Activated T-helper 1 cell treated with Interleukin-2 at 50 U/mL for 16 hours (primary cell): ENCODE results near the gene PSMC3IP.
"Not testable (repeated sequence)": the region's sequence is repeated elsewhere in the genome, so short reads cannot be mapped to it uniquely, and the experiment has no call there.

Experiments
- DNase-seq: peaks from one replicate; pipeline ENCODE4 v3.0.0-alpha.2; 2020; ENCODE audit warnings: low read depth

Gene PSMC3IP

GRCh38 chr17:42577532-42578281, at the start of gene PSMC3IP:
PSMC3IP (minus strand) TSS chr17:42577729; CDS start chr17:42577686, 43 bp downstream.
- peak; percentile 85 for DNase-seq

- no peak for DNase-seq
Measured at GRCh38 chr17:42623732-42624596, 46.4 kb upstream of the PSMC3IP start.

- DNase-seq, result no peak
Measured at GRCh38 chr17:42623271-42623670, 45.7 kb upstream of the PSMC3IP start.

GRCh38 chr17:42621987-42622386, 44.5 kb upstream of the PSMC3IP start:
- DNase-seq, result not testable (repeated sequence)

- no peak for DNase-seq
Measured at GRCh38 chr17:42618442-42619150, 41.1 kb upstream of the PSMC3IP start.

GRCh38 chr17:42617956-42618431, 40.5 kb upstream of the PSMC3IP start:
- DNase-seq, result no peak

GRCh38 chr17:42613699-42614295, 36.3 kb upstream of the PSMC3IP start:
- DNase-seq, result no peak

GRCh38 chr17:42612013-42612412, 34.5 kb upstream of the PSMC3IP start:
- no peak for DNase-seq

- not testable (repeated sequence) for DNase-seq
Measured at GRCh38 chr17:42609814-42610801, 32.6 kb upstream of the PSMC3IP start.

- peak; percentile 100 for DNase-seq
Measured at GRCh38 chr17:42609182-42609813, 31.8 kb upstream of the PSMC3IP start, which contains the start of the genes RETREG3 and TUBG1. RETREG3 (minus strand) TSS chr17:42609374; CDS start chr17:42609324, 50 bp downstream. TUBG1 (plus strand) TSS chr17:42609683; CDS start chr17:42609738, 55 bp downstream.

GRCh38 chr17:42608305-42609181, 31.0 kb upstream of the PSMC3IP start:
- peak; percentile 3 for DNase-seq

GRCh38 chr17:42607769-42608168, 30.2 kb upstream of the PSMC3IP start:
- DNase-seq, result no peak

GRCh38 chr17:42603318-42603717, 25.8 kb upstream of the PSMC3IP start:
- no peak for DNase-seq

- no peak for DNase-seq
Measured at GRCh38 chr17:42598905-42599304, 21.4 kb upstream of the PSMC3IP start.

- no peak for DNase-seq
Measured at GRCh38 chr17:42596386-42596785, 18.9 kb upstream of the PSMC3IP start.

- DNase-seq, result no peak
Measured at GRCh38 chr17:42591411-42591810, 13.9 kb upstream of the PSMC3IP start.

- no peak for DNase-seq
Measured at GRCh38 chr17:42590886-42591285, 13.4 kb upstream of the PSMC3IP start.

- no peak for DNase-seq
Measured at GRCh38 chr17:42586514-42587230, 9.1 kb upstream of the PSMC3IP start.
